ENCODE data around the gene KCTD10.
"Not testable (repeated sequence)": the region's sequence is repeated elsewhere in the genome, so short reads cannot be mapped to it uniquely, and the experiment has no call there.

The KCTD10 gene

GRCh38 chr12:109473526-109474270, 3.4 kb downstream of the KCTD10 start:
- not testable (repeated sequence) for DNase-seq (ENCODE audit: low read depth in 2 of 2)

- DNase-seq (ENCODE audit: low read depth in 2 of 2) = no peak
These were observed 4.1 kb downstream of the KCTD10 start for GRCh38 chr12:109473006-109473405.

DNA sequence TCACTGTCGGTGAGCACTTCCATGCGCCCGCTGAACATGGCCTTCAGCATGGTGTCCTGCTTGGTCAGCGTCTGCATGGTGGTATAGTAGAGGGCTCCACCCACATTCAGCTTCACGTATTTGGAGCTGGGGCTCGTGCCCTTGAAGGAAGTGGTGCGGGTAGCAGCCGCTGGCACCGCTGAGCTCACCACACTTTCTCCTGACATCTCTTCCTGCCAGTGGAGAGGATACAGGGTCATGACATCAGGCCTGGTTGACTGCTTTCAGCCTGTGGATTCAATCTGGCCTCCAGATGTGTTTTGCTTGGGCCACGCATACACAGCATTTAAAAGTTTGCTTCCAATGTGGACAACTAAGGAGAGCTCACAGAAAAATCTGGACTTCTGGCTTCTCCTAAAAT, 7.6 kb downstream of the KCTD10 start:
- no peak for DNase-seq (ENCODE audit: low read depth in 2 of 2)

DNA sequence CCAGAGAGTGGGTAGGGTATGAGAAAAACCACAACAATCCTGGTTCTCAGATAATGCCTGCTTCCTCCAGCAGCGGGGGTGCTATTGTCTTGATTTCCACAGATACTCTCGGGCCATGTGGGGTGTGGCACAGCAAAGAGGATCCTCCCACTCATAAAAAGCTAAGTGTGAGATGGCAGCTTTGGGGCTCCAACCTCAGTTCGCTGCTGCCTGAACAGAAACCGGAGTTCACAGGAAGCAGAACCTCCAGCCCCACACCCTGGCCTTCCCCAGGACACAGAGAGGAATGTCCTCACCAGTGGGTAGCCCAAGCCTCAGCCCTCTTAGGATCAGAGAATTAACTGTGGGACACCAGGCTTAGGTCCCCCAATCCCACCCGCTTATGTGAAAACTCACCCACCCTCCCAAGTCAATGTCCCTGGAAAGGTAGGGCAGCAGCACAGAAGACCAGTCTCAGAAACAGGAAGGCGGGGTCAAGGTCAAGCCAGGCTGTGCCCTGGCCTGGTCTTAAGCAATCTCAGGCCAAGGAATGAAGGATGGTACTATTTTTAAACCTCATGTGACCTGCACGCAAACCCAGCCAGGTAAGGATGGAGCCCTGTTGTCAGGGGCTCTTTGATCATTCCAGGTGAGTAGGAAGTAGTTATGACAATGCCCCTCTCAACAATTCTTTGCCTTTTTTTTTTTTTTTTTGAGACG, 9.0 kb downstream of the KCTD10 start:
- no peak for DNase-seq (ENCODE audit: low read depth in 2 of 2)

DNA sequence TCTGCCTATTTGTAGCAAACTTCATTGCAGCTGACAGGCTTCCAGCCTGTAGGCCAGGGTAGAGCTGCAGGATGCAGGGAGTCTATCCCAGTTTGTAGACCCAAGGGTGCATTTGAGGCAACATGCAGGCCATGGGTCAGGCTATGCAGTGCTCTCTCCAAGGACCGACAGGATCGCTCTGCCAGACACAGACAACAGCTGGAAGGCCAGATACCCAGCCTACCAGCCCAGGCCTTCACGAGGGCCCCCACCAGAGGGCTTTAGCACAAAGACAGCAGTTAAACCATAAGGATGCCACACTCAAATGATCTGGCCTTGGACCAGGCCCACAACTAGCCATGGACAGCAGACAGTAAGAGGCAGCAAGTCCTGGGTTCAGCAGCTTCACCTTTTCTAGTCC, 10.3 kb downstream of the KCTD10 start:
- no peak for DNase-seq (ENCODE audit: low read depth in 2 of 2)

- DNase-seq (ENCODE audit: low read depth in 2 of 2) = no peak
These were observed 10.8 kb downstream of the KCTD10 start for GRCh38 chr12:109466305-109466704.

- DNase-seq (ENCODE audit: low read depth in 2 of 2) = no peak
These were observed 12.3 kb downstream of the KCTD10 start for GRCh38 chr12:109464642-109465351.

DNA sequence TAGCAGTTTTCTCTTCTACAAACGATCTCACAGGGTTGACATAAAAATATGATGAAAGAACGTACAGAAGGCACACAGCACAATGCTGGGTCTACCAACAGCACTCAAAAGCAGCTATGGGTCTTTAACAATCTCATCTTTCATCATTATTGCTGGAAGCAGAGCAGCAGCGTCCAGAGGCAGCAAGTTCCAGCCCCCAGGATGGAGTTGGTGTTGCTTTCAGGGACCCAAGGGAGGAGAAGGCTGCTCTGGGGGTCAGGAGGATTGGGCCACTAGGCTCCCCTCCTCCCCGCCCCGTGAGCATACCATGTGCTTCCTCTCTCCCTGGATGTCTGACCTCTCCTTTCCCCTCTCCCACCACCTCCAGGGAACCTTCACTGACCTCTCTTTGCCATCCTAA, 13.3 kb downstream of the KCTD10 start:
- DNase-seq (ENCODE audit: low read depth in 2 of 2) = no peak

- DNase-seq (ENCODE audit: low read depth in 2 of 2) = peak; percentile 99
These were observed 14.0 kb downstream of the KCTD10 start for GRCh38 chr12:109462868-109463692.

- peak; percentile 98 for DNase-seq (ENCODE audit: low read depth in 2 of 2)
These were observed 15.0 kb downstream of the KCTD10 start for GRCh38 chr12:109461846-109462756.

DNA sequence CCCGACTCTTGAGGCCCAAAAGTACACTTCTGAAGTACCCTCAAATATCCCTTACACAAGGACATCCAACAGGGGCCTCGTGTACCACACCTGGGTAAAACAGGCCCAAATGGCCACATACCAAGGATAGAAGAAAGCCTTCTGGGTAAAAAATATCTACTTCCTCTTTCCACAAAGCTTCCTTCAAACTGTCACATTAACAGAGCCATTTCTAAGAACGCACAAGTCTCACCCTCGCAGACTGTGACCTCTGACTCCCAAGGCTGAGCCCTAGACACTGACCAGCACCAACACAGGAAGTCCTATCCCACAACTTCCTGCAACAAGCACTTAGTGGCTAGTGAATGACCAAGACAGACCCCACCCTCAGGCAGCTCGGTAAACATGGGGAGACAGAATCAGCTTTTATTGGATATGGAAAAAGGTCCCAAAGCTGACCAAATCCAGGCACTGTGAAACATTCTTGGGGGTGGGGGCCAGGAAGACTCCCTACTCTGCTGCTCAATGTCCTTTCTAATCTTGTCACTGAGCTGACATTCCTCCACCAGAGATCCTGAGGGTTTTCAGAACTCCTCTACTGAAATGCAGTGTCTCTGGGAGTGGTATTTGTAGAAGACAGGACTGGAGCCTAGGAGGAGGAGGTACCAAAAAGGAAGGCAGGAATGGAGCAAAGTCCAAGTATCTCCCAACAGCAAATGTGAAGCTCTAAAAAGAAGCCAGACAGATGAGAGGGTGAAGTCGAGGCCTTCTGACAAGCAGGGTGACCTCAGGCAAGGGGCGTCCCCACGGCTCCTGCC, 15.9 kb downstream of the KCTD10 start:
- no peak for DNase-seq (ENCODE audit: low read depth in 2 of 2)

DNA sequence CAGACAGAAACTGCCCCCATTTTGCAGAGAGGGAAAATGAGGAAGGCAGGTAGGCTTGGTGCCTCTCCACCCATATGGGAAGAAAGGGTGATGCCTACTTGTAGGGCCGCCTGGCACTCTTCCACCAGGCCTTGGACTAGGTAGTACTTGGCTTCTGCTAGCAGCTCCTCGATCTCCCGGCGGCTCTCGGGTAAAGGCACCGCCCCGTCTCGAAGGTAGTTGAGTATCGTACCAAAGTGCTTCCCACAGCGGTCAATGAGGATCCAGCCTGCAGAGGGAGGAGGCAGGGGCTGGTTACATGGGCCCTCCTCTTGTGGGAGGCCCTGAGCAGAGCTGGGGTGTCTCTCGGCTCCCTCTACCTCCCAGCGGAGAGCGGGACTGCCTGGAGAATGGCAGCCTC, 16.6 kb downstream of the KCTD10 start:
- DNase-seq (ENCODE audit: low read depth in 2 of 2) = no peak

- no peak for DNase-seq (ENCODE audit: low read depth in 2 of 2)
These were observed 17.9 kb downstream of the KCTD10 start for GRCh38 chr12:109459247-109459646.

GRCh38 chr12:109458771-109459208, 18.3 kb downstream of the KCTD10 start:
- DNase-seq (ENCODE audit: low read depth in 2 of 2) = no peak

DNA sequence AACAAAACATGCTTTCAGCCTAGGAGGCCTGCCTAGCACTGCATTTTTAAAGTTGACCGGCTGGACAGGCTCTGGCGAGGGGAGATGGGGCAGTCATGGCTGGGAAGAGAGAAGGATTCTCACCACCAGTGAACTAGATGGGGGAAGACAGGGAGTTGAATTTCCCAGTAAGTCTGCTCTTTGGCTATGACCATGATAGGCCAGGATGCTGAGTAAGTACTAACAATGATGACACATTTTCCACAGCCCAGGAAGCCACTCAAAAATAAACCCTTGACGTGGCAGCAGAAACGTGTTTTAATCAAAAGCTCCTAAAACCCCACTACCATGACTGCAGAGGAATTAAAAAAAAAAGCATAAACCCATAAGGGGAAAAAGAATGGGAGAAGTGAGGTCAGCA, 19.0 kb downstream of the KCTD10 start:
- DNase-seq (ENCODE audit: low read depth in 2 of 2) = no peak

GRCh38 chr12:109455706-109456105, 21.4 kb downstream of the KCTD10 start:
- no peak for DNase-seq (ENCODE audit: low read depth in 2 of 2)

DNA sequence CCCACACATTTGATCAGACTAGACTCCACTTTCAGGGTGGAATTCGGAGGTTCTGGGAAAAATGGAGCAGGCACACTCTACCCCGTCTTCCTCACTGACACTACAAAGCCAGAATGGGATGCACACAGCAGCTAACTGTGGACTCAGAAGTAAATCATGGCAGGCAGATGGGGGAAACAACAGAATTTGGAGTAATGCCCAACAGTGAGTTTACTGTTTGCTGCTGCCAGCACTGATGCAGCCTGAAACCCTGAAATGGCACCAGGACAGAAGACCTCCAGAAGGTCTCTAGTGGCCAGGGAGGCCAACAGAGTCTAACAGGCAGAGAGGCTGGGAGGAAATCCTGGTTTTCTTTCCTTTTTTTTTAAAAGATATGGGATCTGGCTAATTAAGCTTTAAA, 24.6 kb downstream of the KCTD10 start:
- no peak for DNase-seq (ENCODE audit: low read depth in 2 of 2)

DNA sequence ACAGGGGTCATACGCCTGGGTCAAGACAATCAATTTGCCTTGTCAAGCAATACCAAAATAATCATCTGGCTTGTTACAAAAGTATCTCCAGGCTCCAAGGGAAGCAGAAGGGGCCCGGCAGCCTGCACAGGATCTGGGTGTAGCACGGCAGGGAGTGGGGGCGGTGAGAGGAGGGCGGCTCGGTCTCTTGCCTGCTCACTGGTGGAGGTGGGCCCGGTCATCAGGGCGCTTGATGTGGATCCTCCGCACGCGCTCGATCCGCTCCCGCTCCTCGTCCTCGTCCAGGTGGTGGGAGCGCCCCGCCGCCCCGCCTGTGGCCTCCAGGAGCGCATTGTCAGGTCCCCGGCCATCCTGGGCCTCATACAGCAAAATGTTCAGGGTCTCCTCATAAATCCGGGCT, 25.7 kb downstream of the KCTD10 start:
- DNase-seq (ENCODE audit: low read depth in 2 of 2) = no peak

DNA sequence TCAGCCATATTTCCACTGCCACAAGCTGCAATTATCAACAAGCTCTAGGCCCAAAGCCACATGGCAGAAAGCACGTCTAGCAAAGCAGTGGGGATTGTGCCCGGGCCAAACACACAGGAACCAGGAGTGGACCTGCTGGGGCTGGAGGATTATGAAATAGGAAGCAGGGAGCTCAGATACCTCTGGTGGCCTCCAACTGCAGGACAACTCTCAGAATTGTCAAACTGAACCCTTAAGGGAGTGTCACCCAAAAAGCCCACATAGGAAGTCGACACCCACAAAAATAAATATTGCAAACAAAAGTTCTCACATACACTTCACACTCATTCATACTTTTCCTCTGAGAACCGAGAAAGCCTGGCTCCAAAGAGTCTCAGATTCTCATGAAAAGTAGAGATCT, 26.1 kb downstream of the KCTD10 start:
- DNase-seq (ENCODE audit: low read depth in 2 of 2) = no peak
